Trophoblast cell (in vitro differentiated cells and primary cell): ENCODE measurements around the gene MROH8.
"Not testable (repeated sequence)": the region's sequence is repeated elsewhere in the genome, so short reads cannot be mapped to it uniquely, and the experiment has no call there.

ENCODE experiments used
- DNase-seq, 2 donors: peaks; one replicate each; pipeline ENCODE4 v3.0.0-alpha.2; 2016
- H2AFZ ChIP-seq: 2 replicates; pipeline ENCODE4 v1.6.1; 2013; ENCODE audit warnings: low read length, moderate library complexity, mild to moderate bottlenecking; ENCODE audit not compliant: insufficient read depth, poor library complexity
- H2AK5ac ChIP-seq: 2 replicates; pipeline ENCODE4 v1.6.1; 2013; ENCODE audit warnings: mild to moderate bottlenecking, low read length
- H2BK120ac ChIP-seq: 2 replicates; pipeline ENCODE4 v1.6.1; 2013; ENCODE audit warnings: low read length, mild to moderate bottlenecking, moderate library complexity; ENCODE audit not compliant: insufficient read depth, poor library complexity
- H2BK12ac ChIP-seq: 2 replicates; pipeline ENCODE4 v1.6.1; 2013; ENCODE audit warnings: mild to moderate bottlenecking, low read length, moderate library complexity
- H2BK5ac ChIP-seq: 2 replicates; pipeline ENCODE4 v1.6.1; 2013; ENCODE audit warnings: low read length, low read depth, moderate library complexity, mild to moderate bottlenecking; ENCODE audit not compliant: poor library complexity
- H3K14ac ChIP-seq: 2 replicates; pipeline ENCODE4 v1.6.1; 2013; ENCODE audit warnings: mild to moderate bottlenecking, low read length
- H3K18ac ChIP-seq: 2 replicates; pipeline ENCODE4 v1.6.1; 2013; ENCODE audit warnings: mild to moderate bottlenecking, low read length
- H3K23ac ChIP-seq: 2 replicates; pipeline ENCODE4 v1.6.1; 2013; ENCODE audit warnings: low read length
- H3K27ac ChIP-seq: 2 replicates; pipeline ENCODE4 v1.5.1; 2013; ENCODE audit warnings: low read depth, mild to moderate bottlenecking, inconsistent platforms, low read length, moderate library complexity
- H3K27me3 ChIP-seq: 2 replicates; pipeline ENCODE4 v1.6.1; 2013; ENCODE audit warnings: inconsistent platforms, mild to moderate bottlenecking, low read length, moderate library complexity; ENCODE audit not compliant: insufficient read depth
- H3K36me3 ChIP-seq, 2 experiments: 1 replicate in 1 of 2; 2 replicates in 1 of 2; pipeline ENCODE4 v1.6.1; 2013; ENCODE audit warnings: low read length in 2 of 2, mild to moderate bottlenecking in 2 of 2, moderate library complexity in 1 of 2; ENCODE audit not compliant: insufficient read depth in 2 of 2, control insufficient read depth in 1 of 2
- H3K4ac ChIP-seq: 2 replicates; pipeline ENCODE4 v1.6.1; 2013; ENCODE audit warnings: low read depth, mild to moderate bottlenecking, low read length, moderate library complexity
- H3K4me1 ChIP-seq, 2 experiments: 1 replicate in 1 of 2; 2 replicates in 1 of 2; pipeline ENCODE4 v1.6.1; 2013; ENCODE audit warnings: low read length in 2 of 2, mild to moderate bottlenecking in 2 of 2, moderate library complexity in 1 of 2; ENCODE audit not compliant: insufficient read depth in 2 of 2, control insufficient read depth in 1 of 2
- H3K4me2 ChIP-seq: 2 replicates; pipeline ENCODE4 v1.6.1; 2013; ENCODE audit warnings: inconsistent platforms, mild to moderate bottlenecking, low read length, moderate library complexity
- H3K4me3 ChIP-seq: 2 replicates; pipeline ENCODE4 v1.5.1; 2013; ENCODE audit warnings: mild to moderate bottlenecking, low read depth, low read length, inconsistent platforms
- H3K79me1 ChIP-seq: one replicate; pipeline ENCODE4 v1.6.1; 2013; ENCODE audit warnings: low read length
- H3K79me2 ChIP-seq: 2 replicates; pipeline ENCODE4 v1.6.1; 2013; ENCODE audit warnings: low read length, mild to moderate bottlenecking; ENCODE audit not compliant: control insufficient read depth, insufficient read depth, poor library complexity
- H3K9ac ChIP-seq: 2 replicates; pipeline ENCODE4 v1.6.1; 2013; ENCODE audit warnings: mild to moderate bottlenecking, low read length
- H3K9me3 ChIP-seq: 2 replicates; pipeline ENCODE4 v1.6.1; 2013; ENCODE audit warnings: low read depth, mild to moderate bottlenecking, control low read depth, inconsistent platforms, low read length; ENCODE audit not compliant: insufficient read depth
- H4K12ac ChIP-seq: 2 replicates; pipeline ENCODE4 v1.6.1; 2013; ENCODE audit warnings: low read depth, mild to moderate bottlenecking, low read length, moderate library complexity
- H4K8ac ChIP-seq: 2 replicates; pipeline ENCODE4 v1.6.1; 2013; ENCODE audit warnings: low read depth, mild to moderate bottlenecking, low read length, moderate library complexity
- H4K91ac ChIP-seq: one replicate; pipeline ENCODE4 v1.6.1; 2013; ENCODE audit warnings: low read depth, mild to moderate bottlenecking, low read length, moderate library complexity
- WGBS: extraction: QIAGEN DNeasy Blood & Tissue Kit; methylation state at CpG from one replicate; pipeline ENCODE4 v1.1.7; 2013; ENCODE audit warnings: missing lambda C conversion rate; ENCODE audit not compliant: insufficient read length, insufficient coverage; ENCODE audit errors: extremely low coverage; 5-methylcytosine and 5-hydroxymethylcytosine counted together

Gene MROH8

GRCh38 chr20:37133952-37134351, 45.4 kb downstream of the MROH8 start:
- Histone ChIP-seq H3K9me3 (no peaks in the 10 kb centered on the region), H2BK120ac (no peak overlapping the region), H4K12ac (no peak overlapping the region), H3K36me3 (no peaks in the 10 kb centered on the region), H3K23ac (no peak overlapping the region), H3K18ac (no peak overlapping the region), H2BK12ac (no peak overlapping the region), H3K27me3 (no peaks in the 10 kb centered on the region), H3K4me2 (no peak overlapping the region), H2AK5ac (no peak overlapping the region), H3K9ac (no peak overlapping the region), H2BK5ac (no peak overlapping the region), H3K4me3 (no peak overlapping the region), H4K91ac (no peak overlapping the region), H3K4ac (no peak overlapping the region), H3K14ac (no peak overlapping the region), H3K4me1 (no peaks in the 10 kb centered on the region), H3K79me2 (no peaks in the 10 kb centered on the region), H3K79me1 (no peaks in the 10 kb centered on the region), H3K27ac (no peak overlapping the region), H4K8ac (no peak overlapping the region), H2AFZ (no peak overlapping the region)
- no peak for DNase-seq
- WGBS: no CpG with 5 or more reads among the region's 2 CpGs

GRCh38 chr20:37131486-37131885, 47.9 kb downstream of the MROH8 start:
- Histone ChIP-seq H3K79me1 (no peaks in the 10 kb centered on the region), H4K12ac (no peak overlapping the region), H2BK5ac (no peak overlapping the region), H4K91ac (no peak overlapping the region), H3K14ac (no peak overlapping the region), H3K27me3 (no peaks in the 10 kb centered on the region), H3K4me3 (no peak overlapping the region), H3K4ac (no peak overlapping the region), H2AFZ (no peak overlapping the region), H3K27ac (no peak overlapping the region), H3K4me1 (no peaks in the 10 kb centered on the region), H3K36me3 (no peaks in the 10 kb centered on the region), H2BK120ac (no peak overlapping the region), H3K23ac (no peak overlapping the region), H2AK5ac (no peak overlapping the region), H3K79me2 (no peaks in the 10 kb centered on the region), H3K9ac (no peak overlapping the region), H3K4me2 (no peak overlapping the region), H2BK12ac (no peak overlapping the region), H3K18ac (no peak overlapping the region), H4K8ac (no peak overlapping the region), H3K9me3 (no peaks in the 10 kb centered on the region)
- DNase-seq: no peak
- no CpG with 5 or more reads among the region's 3 CpGs for WGBS

DNA sequence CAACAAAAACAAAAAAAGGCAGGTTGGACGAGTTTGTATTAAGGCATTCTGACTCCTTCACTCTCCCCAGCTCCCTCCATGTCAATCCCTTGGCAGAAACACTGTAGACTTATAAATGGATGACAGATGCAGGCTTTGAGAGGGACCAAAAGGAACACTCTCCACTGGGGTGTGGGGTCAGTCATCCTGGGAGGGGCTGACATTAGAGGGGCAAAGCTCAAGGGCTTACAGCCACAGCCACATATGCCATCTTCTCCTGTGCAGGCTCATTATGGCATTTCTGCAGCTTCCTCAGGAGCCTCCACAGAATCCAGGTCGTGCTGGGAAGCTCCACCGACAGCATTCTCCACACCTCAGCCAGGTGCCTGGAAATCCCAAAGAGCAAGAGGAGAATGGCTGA, 50.5 kb downstream of the MROH8 start:
- no peak overlapping the region for H3K4me2 ChIP-seq
- H3K79me2 ChIP-seq: no peaks in the 10 kb centered on the region
- no peaks in the 10 kb centered on the region for H3K79me1 ChIP-seq
- no peak overlapping the region for H3K18ac ChIP-seq
- H3K4me3 ChIP-seq: no peak overlapping the region
- no peak overlapping the region for H2AK5ac ChIP-seq
- H3K9ac ChIP-seq: no peak overlapping the region
- H2BK120ac ChIP-seq: no peak overlapping the region
- H3K14ac ChIP-seq: no peak overlapping the region
- H4K8ac ChIP-seq: no peak overlapping the region
- no peak overlapping the region for H2AFZ ChIP-seq
- WGBS: no CpG with 5 or more reads among the region's 3 CpGs
- no peak overlapping the region for H2BK12ac ChIP-seq
- H3K23ac ChIP-seq: no peak overlapping the region
- no peak overlapping the region for H3K4ac ChIP-seq
- no peaks in the 10 kb centered on the region for H3K27me3 ChIP-seq
- no peaks in the 10 kb centered on the region for H3K4me1 ChIP-seq
- H4K12ac ChIP-seq: no peak overlapping the region
- H3K36me3 ChIP-seq: no peaks in the 10 kb centered on the region
- no peak overlapping the region for H2BK5ac ChIP-seq
- no peak for DNase-seq
- no peak overlapping the region for H3K27ac ChIP-seq
- no peaks in the 10 kb centered on the region for H3K9me3 ChIP-seq
- H4K91ac ChIP-seq: no peak overlapping the region

DNA sequence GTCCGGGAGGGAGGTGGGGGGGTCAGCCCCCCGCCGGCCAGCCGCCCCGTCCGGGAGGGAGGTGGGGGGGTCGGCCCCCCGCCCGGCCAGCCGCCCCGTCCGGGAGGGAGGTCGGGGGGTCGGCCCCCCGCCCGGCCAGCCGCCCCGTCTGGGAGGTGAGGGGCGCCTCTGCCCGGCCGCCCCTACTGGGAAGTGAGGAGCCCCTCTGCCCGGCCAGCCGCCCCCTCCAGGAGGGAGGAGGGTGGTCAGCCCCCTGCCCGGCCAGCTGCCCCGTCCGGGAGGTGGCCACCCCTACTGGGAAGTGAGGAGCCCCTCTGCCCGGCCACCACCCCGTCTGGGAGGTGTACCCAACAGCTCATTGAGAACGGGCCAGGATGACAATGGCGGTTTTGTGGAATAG, 53.1 kb downstream of the MROH8 start:
- not testable (repeated sequence) for H4K8ac ChIP-seq, H3K4me2 ChIP-seq, H3K9me3 ChIP-seq, H3K79me2 ChIP-seq, H3K4me1 ChIP-seq, H2AK5ac ChIP-seq, DNase-seq, H3K14ac ChIP-seq, H2BK5ac ChIP-seq, H4K91ac ChIP-seq, H2BK120ac ChIP-seq, H2AFZ ChIP-seq, H2BK12ac ChIP-seq, H3K79me1 ChIP-seq, H3K4ac ChIP-seq, H3K4me3 ChIP-seq, H3K9ac ChIP-seq, H3K27me3 ChIP-seq, H3K23ac ChIP-seq, H4K12ac ChIP-seq, H3K18ac ChIP-seq, H3K27ac ChIP-seq, H3K36me3 ChIP-seq
- no CpG with 5 or more reads among the region's 30 CpGs for WGBS
